SK-N-MC (cell line): ENCODE measurements around the gene SLC4A9.

Source experiments
- EZH2 ChIP-seq: fragments of 200-600 bp; sonication (generic); IDR thresholded peaks from one replicate; pipeline ENCODE4 v1.6.1; 2017; ENCODE audit warnings: antibody characterized with exemption
- FOXP2 ChIP-seq: optimal IDR thresholded peaks from 2 replicates; pipeline ENCODE3; 2011; ENCODE audit warnings: mild to moderate bottlenecking, moderate library complexity; ENCODE audit not compliant: insufficient read depth; ENCODE audit errors: extremely low read length, control extremely low read depth
- POLR2AphosphoS5 ChIP-seq: IDR thresholded peaks from 2 replicates; pipeline ENCODE4 v1.6.1; 2012; ENCODE audit warnings: mild to moderate bottlenecking, low read depth, low read length, borderline replicate concordance

DNA sequence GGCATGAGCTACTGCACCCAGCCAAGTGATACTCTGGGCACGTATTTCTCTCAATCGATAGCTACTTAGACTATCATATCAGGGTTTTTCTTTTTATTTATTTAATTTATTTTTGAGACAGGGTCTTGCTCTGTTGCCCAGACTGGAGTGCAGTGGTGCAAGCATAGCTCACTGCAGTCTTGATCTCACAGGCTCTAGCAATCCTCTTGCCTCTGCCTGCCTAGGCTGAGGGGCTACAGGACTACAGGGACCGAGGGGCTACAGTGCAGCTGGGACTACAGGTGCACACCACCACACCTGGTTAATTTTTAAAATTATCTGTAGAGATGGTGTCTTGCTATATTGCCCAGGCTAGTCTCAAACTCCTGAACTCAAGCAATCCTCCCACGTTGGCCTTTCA lies 21.4 kb downstream of the SLC4A9 start:
- no peak for TF ChIP-seq EZH2
- TF ChIP-seq POLR2AphosphoS5: no peak
- no peak for TF ChIP-seq FOXP2
